Duodenal mucosa (tissue), 2 donors: ENCODE measurements around the gene TAS2R1.

Source experiments
- H3K27ac ChIP-seq: one replicate; pipeline ENCODE4 v1.7.0; 2013; ENCODE audit warnings: low read depth, low read length
- H3K27me3 ChIP-seq, 2 donors: one replicate each; pipeline ENCODE4 v1.7.0; 2013; ENCODE audit warnings: low read length in 2 of 2, control low read depth in 1 of 2; ENCODE audit not compliant: insufficient read depth in 2 of 2, control insufficient read depth in 1 of 2
- H3K36me3 ChIP-seq, 2 donors: one replicate each; pipeline ENCODE4 v1.7.0; 2013; ENCODE audit warnings: low read length in 2 of 2, control low read depth in 1 of 2; ENCODE audit not compliant: insufficient read depth in 2 of 2, control insufficient read depth in 1 of 2
- H3K4me1 ChIP-seq, 2 donors: one replicate each; pipeline ENCODE4 v1.7.0; 2013; ENCODE audit warnings: low read length in 2 of 2, control low read depth in 1 of 2; ENCODE audit not compliant: insufficient read depth in 2 of 2, control insufficient read depth in 1 of 2
- H3K4me3 ChIP-seq, 2 donors: one replicate each; pipeline ENCODE4 v1.7.0; 2013; ENCODE audit warnings: low read length in 2 of 2, low read depth in 1 of 2
- H3K9ac ChIP-seq, 2 donors: one replicate each; pipeline ENCODE4 v1.7.0; 2013; ENCODE audit warnings: low read length in 2 of 2, low read depth in 1 of 2
- H3K9me3 ChIP-seq, 2 donors: one replicate each; pipeline ENCODE4 v1.7.0; 2013; ENCODE audit warnings: low read length in 2 of 2, control low read depth in 1 of 2; ENCODE audit not compliant: control insufficient read depth in 1 of 2

The TAS2R1 gene

DNA sequence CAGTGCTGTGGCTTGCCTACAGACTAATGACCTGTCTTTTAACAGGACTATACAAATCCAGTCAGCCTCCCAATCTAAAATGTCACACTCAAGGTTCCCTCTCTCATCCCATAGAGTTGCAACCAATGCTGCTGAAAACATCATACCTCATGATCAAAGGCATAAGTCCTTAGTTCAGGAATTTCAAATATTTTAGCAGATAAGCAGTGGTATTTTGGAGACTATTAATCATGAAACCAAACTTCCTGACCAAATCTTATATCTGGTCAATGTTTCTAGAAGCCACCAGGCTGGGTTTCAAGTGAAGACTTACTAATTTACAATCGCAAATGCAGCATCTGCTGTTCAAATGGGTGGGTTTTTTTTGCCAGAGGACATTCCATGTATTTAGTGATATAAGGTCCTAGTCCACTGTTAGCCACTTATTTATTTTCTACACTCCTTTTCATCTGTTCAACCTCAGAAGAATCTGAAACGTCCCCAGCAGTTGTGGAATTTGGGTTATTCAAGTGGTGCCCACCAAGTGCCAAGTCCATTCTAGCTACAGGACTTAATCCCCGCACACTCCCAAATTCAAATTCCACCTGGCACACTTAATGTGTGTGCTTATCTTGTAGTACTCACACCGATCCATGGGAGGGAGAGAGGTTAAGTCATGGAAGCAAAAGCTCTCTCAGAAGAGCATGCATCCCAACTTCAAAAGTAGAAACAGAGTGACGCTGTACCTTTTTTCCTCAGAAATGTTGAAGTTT is 5.8 kb downstream of the TAS2R1 start:
- Histone ChIP-seq H3K36me3 (no peaks in the 10 kb centered on the region), H3K27me3 (no peaks in the 10 kb centered on the region), H3K27ac (no peak overlapping the region), H3K4me3 (no peak overlapping the region), H3K4me1 (peaks cover 3 to 10% of the 10 kb centered on the region in 2 donors), H3K9me3 (no peaks in the 10 kb centered on the region), H3K9ac (no peak overlapping the region)

DNA sequence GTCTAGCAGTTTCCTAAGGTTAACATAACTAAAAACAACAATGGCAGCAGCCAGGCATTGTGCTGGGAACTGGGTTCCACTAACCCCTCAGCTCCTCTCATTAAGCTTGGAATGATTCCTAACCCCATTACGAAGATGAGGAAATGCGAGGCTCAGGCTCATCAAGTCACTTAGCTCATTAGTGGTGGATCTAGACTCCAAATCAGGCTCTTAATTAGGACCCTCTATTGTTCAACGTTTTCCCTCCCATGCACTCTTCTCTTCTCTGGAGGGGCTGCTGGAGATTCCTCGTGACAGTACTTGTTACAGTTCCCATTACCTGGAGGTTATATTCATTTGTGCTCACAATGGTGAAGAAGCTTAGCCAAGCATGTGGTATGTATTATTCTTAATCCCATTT is 6.5 kb downstream of the TAS2R1 start:
- no peak overlapping the region for H3K27ac ChIP-seq
- H3K27me3 ChIP-seq: no peaks in the 10 kb centered on the region
- H3K9ac ChIP-seq: no peak overlapping the region
- H3K4me3 ChIP-seq: no peak overlapping the region
- no peaks in the 10 kb centered on the region for H3K9me3 ChIP-seq
- no peaks in the 10 kb centered on the region for H3K36me3 ChIP-seq
- H3K4me1 ChIP-seq: peaks cover 3 to 10% of the 10 kb centered on the region in 2 donors

DNA sequence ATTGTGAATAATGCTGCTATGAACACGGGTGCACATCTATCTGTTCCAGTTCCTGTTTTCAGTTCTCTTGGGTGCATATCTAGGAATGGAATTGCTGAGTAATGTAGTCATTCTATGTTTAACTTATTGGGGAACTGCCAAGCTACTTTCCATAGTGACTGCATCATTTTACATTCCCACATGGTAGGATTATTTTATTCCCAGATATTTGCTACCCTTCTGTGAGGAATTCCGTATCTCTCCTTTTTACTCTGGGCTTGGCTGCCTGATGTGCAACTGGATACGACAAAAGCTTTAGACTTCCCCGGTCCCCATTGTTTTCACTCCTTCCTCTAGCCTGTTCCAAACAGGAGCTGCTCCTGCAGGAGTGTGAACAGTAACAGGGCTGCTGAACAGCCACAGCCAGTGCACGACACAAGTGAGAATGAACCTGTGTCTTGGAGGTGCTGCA is 7.2 kb downstream of the TAS2R1 start:
- Histone ChIP-seq H3K4me3 (no peak overlapping the region), H3K27ac (no peak overlapping the region), H3K4me1 (peaks cover 3 to 10% of the 10 kb centered on the region in 2 donors), H3K9ac (no peak overlapping the region), H3K36me3 (no peaks in the 10 kb centered on the region), H3K27me3 (no peaks in the 10 kb centered on the region), H3K9me3 (no peaks in the 10 kb centered on the region)

DNA sequence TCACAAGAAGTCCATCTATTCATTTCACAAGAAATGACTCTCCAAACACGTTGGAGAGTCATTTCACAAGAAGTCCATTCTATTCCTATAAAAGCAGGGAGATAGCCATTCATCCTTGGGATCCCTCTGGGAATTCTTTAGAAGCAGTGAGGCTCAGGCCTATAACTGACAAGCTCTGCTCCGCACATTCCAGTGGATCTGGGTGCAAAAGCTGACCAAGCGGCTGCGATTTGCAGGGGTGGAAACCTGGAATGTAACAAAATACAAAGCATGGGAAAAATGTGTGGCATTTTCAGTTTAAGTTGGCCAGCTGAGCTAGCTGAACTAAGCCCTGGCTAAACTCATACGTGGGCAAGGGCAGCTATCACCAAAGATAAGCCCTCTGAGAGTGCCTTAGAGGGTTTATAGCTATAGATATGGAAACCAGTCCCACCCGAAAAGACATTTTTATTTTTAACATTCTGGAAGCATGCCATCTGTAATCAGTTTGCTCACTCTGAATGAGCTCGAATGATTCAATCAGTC is 8.7 kb downstream of the TAS2R1 start:
- H3K27ac ChIP-seq: no peak overlapping the region
- H3K4me1 ChIP-seq: peaks cover 3 to 10% of the 10 kb centered on the region in 2 donors
- no peaks in the 10 kb centered on the region for H3K27me3 ChIP-seq
- no peak overlapping the region for H3K4me3 ChIP-seq
- no peak overlapping the region for H3K9ac ChIP-seq
- H3K36me3 ChIP-seq: no peaks in the 10 kb centered on the region
- no peaks in the 10 kb centered on the region for H3K9me3 ChIP-seq

DNA sequence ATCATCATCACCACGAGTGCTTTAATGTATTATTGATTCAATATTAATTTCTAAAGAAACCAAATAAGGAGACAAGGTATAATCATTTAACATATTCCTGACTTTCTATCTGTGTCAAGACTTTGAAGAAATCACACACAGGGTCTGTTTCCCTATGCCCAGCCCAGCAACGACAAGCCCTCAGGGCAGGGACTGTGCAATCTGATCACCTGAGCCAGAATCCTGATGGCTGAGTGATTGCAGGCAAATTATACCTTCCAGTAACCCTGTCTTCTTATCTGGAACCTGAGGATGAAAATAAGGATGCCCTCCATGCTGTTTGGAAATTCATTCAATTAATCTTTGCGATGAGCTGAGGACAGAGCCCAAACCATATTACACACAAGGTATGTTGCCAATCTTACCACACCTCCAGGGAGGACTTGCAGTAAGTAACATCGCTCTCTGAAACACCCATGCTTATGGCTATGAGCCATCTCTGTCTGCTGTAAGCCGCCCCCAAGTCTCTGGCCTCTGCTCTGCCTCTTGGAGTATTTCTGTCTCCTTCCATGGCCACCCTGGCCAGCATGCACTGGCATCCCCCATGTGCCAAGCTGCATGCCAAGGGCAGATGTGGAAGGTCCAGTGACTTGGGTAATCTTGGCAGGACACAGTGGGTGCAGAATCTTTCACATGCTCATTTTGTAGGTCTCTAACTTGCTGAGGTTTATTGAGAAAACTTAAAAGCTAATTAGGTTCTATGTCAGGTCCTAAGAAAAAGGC is 10.6 kb downstream of the TAS2R1 start:
- H3K36me3 ChIP-seq: no peaks in the 10 kb centered on the region
- no peaks in the 10 kb centered on the region for H3K27me3 ChIP-seq
- H3K27ac ChIP-seq: no peak overlapping the region
- peaks cover 3 to 10% of the 10 kb centered on the region in 2 donors for H3K4me1 ChIP-seq
- H3K4me3 ChIP-seq: no peak overlapping the region
- no peak overlapping the region for H3K9ac ChIP-seq
- no peaks in the 10 kb centered on the region for H3K9me3 ChIP-seq

DNA sequence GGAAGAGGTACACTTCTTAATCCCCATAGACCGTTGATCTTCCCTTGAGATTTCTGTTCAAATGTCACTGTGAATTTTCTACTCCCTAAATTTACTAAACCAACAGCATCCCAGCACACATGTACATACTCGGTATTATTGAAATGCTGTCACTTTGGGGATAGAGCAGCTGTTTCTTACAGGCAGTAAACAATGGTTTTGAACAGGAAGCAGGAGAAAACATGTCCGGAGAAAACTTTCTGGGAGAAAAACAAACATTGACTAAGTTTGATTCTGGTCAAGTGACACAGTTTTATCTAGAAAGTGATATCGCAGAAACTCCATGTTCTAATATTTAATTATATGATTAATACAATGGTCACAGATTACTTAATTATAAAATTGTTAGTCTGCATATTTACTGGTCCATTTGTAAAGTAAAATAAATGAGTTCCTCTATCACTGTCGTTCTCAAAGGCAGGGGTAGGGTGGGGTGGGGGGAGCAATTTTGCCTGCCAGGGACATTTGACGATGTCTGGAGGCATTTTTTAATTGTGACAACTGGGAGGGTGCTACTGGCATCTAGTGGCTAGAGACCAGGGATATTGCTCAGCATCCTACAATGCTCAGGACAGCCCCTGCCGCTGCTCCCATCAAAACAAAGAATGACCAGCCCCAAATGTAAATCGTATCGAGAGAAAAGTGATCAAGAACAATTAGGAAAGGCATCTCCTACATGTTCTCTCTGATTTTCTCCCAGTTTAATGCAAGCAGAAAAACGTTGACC is 12.2 kb downstream of the TAS2R1 start:
- H3K27me3 ChIP-seq: no peaks in the 10 kb centered on the region
- no peak overlapping the region for H3K27ac ChIP-seq
- no peaks in the 10 kb centered on the region for H3K9me3 ChIP-seq

DNA sequence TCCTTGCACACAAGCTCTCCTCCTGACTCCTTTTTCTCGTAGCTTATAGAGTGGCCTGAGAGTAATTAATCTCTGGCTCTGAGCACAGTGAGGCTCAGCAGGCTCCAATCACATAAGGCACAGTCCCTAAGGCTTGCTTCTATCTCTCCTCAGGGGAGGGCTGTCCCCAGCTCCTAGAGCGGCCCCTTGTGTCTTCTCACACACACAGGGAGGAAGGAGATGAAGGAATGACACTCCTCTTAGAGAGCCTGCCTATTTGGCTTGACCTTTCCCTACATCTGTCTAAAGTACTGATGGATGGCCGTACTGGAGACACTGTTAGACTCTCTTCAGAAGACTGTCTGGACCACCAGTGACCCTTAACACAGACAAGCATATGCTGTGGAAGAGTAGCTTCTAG is 12.9 kb downstream of the TAS2R1 start:
- Histone ChIP-seq H3K27me3 (no peaks in the 10 kb centered on the region), H3K36me3 (no peaks in the 10 kb centered on the region), H3K9ac (no peak overlapping the region), H3K9me3 (no peaks in the 10 kb centered on the region), H3K4me3 (no peak overlapping the region), H3K4me1 (peaks cover 3 to 10% of the 10 kb centered on the region in 2 donors), H3K27ac (no peak overlapping the region)

More for the DNA sequence above, 12.2 kb downstream of the TAS2R1 start:
- Histone ChIP-seq H3K36me3 (no peaks in the 10 kb centered on the region), H3K9ac (no peak overlapping the region), H3K4me1 (peaks cover 3 to 10% of the 10 kb centered on the region in 2 donors), H3K4me3 (no peak overlapping the region)

DNA sequence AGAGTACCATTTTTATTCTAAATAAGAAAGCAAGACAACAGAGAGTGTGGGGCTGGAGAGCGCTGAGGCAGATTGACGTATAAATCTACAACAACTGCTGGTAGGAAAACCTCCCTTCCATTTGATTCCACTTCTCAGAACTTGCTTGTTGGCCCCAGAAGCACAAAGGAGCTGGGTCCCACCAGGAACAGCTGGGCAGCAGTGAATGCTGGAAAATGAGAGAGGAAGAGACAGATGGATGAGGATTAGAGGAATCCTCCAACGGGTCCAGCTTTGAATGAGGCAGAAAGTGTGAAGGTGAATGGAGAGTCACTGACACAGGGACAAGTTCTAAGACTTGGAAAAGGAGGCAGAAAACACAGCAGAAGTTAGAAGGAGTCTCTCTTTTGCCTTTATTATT is 14.8 kb downstream of the TAS2R1 start:
- Histone ChIP-seq H3K27ac (no peak overlapping the region), H3K4me3 (no peak overlapping the region), H3K9me3 (peaks cover 0 to 2% of the 10 kb centered on the region in 2 donors), H3K9ac (no peak overlapping the region), H3K27me3 (no peaks in the 10 kb centered on the region), H3K36me3 (no peaks in the 10 kb centered on the region), H3K4me1 (no peaks in the 10 kb centered on the region)

DNA sequence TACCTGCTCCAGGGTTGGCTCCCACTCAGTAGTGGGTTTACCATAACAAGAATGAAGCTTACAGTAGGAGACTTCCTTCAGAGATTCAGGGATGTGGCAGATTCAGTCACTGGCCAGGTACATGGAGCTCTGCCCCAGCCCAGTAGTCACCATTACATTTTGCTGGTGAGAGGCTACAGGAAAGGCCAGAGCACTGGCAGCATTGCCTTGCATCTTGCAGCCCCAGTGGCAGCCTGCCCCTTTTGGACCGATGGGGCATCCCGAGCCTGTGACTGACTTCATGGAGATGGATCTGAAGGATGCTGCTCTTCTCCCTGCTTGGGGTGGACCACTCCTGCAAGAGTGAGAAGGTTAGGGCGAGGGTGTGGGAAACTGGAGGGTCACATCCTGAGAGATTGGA is 16.8 kb downstream of the TAS2R1 start:
- Histone ChIP-seq H3K27me3 (no peaks in the 10 kb centered on the region), H3K9ac (no peak overlapping the region), H3K9me3 (peaks cover 0 to 2% of the 10 kb centered on the region in 2 donors), H3K4me1 (no peaks in the 10 kb centered on the region), H3K36me3 (no peaks in the 10 kb centered on the region), H3K27ac (no peak overlapping the region), H3K4me3 (no peak overlapping the region)
